ENCODE data around the gene SLC12A1. TPM values are rescaled to one million over a fixed set of nuclear protein-coding genes. Genes with fewer than 3 reads are reported as not detected.

The SLC12A1 gene
- total RNA-seq, 2 donors from 2014 or later = not detected

DNA sequence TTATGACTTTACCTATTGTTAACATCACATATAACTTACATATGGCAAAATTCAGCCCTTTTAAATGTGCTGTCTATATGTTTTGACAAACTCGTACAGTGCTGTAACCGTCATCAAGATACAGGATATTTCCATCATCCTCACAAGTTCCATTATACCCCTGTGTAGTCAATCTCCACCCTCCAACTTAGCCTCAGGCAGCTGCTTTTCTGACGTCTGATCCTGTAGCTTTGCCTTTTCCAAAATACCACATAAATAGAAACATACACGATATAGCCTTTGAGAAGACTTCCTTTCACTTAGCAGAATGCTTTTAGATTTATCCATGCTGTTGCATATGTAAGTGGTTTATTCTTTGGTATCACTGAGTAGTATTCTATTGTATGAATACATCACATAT is 47.1 kb downstream of the SLC12A1 start:
- H3K36me3 Mint-ChIP-seq (ENCODE audit: low read depth) = no peaks in the 10 kb centered on the region
- no peak for ATAC-seq
- DNase-seq = no peak
- H3K9me3 ChIP-seq (ENCODE audit: control insufficient read depth, low read length, poor library complexity, severe bottlenecking) = no peaks in the 10 kb centered on the region
- H3K27me3 Mint-ChIP-seq = peaks cover 75% of the 10 kb centered on the region
- no peaks in the 10 kb centered on the region for H3K4me1 Mint-ChIP-seq
- H3K4me3 Mint-ChIP-seq = no peak overlapping the region
- no peak overlapping the region for H3K27ac Mint-ChIP-seq

DNA sequence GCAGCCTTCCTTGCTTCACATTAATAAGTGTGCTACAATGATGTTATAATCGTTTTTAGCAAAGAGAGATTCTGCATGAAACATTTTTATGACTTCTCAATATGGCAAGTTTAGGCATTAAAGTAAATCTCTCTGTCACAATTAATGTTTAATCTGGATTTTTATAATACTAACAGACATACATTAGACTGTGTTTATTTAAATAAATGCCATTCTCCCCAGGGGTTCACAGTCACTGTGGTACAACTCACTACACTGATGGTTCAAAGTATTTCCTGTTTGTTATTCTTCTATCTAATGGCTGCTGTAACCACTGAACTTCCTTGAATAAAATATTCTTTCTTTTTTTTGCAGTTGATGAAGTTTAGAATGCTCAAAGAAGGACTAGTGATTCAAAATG is 59.0 kb downstream of the SLC12A1 start:
- Mint-ChIP-seq H3K27me3 (peaks cover 31% of the 10 kb centered on the region), H3K36me3 (ENCODE audit: low read depth) (no peaks in the 10 kb centered on the region), H3K4me1 (peaks cover 3% of the 10 kb centered on the region), H3K27ac (no peak overlapping the region), H3K4me3 (no peak overlapping the region)
- ATAC-seq (no peak), DNase-seq (no peak)
- H3K9me3 ChIP-seq (ENCODE audit: control insufficient read depth, low read length, poor library complexity, severe bottlenecking) = no peaks in the 10 kb centered on the region

DNA sequence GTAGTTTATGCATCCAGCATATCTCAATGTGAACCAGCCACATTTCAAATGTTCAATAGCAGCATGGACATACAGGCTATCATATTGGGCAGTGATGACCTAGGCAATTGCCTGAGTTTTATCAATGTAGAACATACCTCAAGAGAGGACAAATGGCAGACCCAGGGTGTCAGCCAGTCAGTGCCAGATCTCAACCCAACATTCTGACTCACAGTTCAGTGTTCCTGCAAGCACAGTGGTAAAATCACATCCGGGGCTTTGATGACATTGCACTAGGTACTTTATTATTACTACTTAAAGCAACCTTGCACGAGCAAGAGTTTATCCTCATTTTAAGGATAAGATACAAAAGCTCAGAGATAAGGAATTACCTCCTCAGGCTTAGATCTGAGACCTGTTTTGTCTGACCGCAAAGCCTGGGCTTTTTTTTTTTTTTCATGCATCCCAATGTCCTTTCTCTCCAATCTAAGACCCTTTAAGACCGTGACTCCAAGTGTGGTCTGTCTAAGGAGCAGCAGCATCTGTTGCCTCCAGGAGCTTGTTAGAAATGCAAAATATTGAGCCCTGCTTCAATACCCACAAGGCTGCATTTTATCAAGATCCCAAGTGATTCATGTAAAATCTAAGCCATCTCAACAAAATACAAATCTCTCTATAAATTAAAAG is 60.1 kb downstream of the SLC12A1 start:
- H3K27ac Mint-ChIP-seq = no peak overlapping the region
- no peaks in the 10 kb centered on the region for H3K9me3 ChIP-seq (ENCODE audit: control insufficient read depth, low read length, poor library complexity, severe bottlenecking)
- DNase-seq = no peak
- no peak overlapping the region for H3K4me3 Mint-ChIP-seq
- peaks cover 31% of the 10 kb centered on the region for H3K27me3 Mint-ChIP-seq
- no peak for ATAC-seq
- no peaks in the 10 kb centered on the region for H3K36me3 Mint-ChIP-seq (ENCODE audit: low read depth)
- H3K4me1 Mint-ChIP-seq = peaks cover 3% of the 10 kb centered on the region

DNA sequence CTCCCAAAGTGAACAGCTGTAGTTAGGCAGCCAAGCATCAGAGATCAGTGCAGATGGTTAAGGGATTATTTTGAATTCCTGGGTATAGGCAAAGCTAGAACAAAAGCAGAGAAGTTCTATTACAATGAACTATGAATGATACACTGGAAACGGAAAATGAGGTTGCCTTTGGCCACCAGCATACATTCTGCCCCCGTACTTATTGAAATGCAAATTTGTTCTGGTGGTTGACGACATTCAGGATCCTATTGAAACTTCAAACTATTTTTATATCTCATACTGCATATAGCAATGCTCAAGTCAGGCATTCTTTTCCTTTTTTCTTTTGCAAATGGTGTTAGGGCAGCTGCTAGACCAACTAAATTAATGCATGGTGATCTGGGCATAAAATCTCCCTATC is 61.7 kb downstream of the SLC12A1 start:
- no peaks in the 10 kb centered on the region for H3K9me3 ChIP-seq (ENCODE audit: control insufficient read depth, low read length, poor library complexity, severe bottlenecking)
- ATAC-seq (no peak), DNase-seq (no peak)
- H3K36me3 Mint-ChIP-seq (ENCODE audit: low read depth) = no peaks in the 10 kb centered on the region
- H3K4me3 Mint-ChIP-seq = no peak overlapping the region
- H3K27me3 Mint-ChIP-seq = peaks cover 31% of the 10 kb centered on the region
- H3K27ac Mint-ChIP-seq = no peak overlapping the region
- peaks cover 3% of the 10 kb centered on the region for H3K4me1 Mint-ChIP-seq

DNA sequence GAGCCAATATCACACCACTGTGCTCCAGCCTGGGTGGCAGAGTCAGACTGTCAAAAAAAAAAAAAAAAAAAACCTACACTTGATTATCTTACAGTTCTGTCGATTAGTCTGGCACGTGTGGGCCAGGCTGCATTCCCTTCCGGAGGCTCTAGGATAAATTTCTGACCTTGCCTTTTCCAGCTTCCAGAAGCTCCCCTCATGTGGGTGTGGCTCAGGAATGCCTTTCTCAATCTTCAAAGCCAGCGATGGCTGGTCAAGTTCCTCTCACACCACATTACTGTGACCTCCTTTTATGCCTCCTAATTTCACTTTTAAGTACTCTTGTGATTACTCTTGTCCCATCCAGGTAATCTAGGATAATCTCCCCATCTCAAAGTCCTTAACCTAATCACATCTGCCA is 66.9 kb downstream of the SLC12A1 start:
- no peak for ATAC-seq
- H3K27me3 Mint-ChIP-seq = peaks cover 17% of the 10 kb centered on the region

DNA sequence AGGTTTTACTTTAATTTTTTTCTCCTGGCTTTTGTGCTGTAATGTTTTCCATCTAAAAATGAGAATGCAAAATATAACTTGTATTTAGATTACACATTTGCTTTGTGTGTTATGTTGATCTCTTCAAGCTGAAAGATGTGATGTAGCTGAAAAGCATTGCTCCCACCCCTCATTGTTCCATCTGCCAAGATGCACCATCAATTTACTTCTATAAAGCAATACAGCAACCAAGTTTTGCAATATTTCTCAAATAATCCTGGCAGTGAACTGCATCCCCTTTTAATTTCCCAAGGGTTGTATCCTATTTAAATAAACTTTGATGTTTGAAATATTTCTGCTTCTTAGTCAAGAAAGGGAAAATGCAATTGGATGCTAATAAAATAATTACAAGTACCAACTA is 72.6 kb downstream of the SLC12A1 start:
- ATAC-seq (no peak), DNase-seq (no peak)
- Mint-ChIP-seq H3K27ac (no peak overlapping the region), H3K4me1 (no peaks in the 10 kb centered on the region), H3K27me3 (peaks cover 21% of the 10 kb centered on the region), H3K36me3 (ENCODE audit: low read depth) (no peaks in the 10 kb centered on the region), H3K4me3 (no peak overlapping the region)
- H3K9me3 ChIP-seq (ENCODE audit: control insufficient read depth, low read length, poor library complexity, severe bottlenecking) = no peaks in the 10 kb centered on the region

More for the DNA sequence above, 66.9 kb downstream of the SLC12A1 start:
- no peaks in the 10 kb centered on the region for H3K9me3 ChIP-seq (ENCODE audit: control insufficient read depth, low read length, poor library complexity, severe bottlenecking)
- Mint-ChIP-seq H3K4me1 (no peaks in the 10 kb centered on the region), H3K4me3 (no peak overlapping the region), H3K36me3 (ENCODE audit: low read depth) (no peaks in the 10 kb centered on the region), H3K27ac (no peak overlapping the region)
- no peak for DNase-seq

DNA sequence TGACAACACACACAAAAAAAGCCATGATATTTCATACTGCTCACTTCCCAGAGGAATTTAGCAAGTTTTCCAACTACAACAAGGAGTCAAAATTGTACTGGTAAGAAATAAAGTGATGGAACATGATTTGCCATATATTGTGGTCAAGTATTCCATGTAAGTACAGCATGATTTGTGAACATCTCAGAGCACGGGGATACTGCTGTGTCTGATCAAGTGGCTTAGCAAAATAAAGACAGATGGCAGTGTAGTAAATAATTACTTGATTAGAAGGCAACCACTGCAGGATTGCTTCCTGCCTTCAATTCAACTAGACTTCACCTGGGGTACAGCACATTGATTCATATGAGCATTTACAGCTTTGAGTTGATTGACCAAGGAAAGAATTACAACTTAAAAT is 73.5 kb downstream of the SLC12A1 start:
- no peaks in the 10 kb centered on the region for H3K36me3 Mint-ChIP-seq (ENCODE audit: low read depth)
- ATAC-seq = no peak
- H3K27me3 Mint-ChIP-seq = peaks cover 24% of the 10 kb centered on the region
- no peaks in the 10 kb centered on the region for H3K4me1 Mint-ChIP-seq
- no peak for DNase-seq
- no peaks in the 10 kb centered on the region for H3K9me3 ChIP-seq (ENCODE audit: control insufficient read depth, low read length, poor library complexity, severe bottlenecking)
- H3K27ac Mint-ChIP-seq = no peak overlapping the region
- H3K4me3 Mint-ChIP-seq = no peak overlapping the region

DNA sequence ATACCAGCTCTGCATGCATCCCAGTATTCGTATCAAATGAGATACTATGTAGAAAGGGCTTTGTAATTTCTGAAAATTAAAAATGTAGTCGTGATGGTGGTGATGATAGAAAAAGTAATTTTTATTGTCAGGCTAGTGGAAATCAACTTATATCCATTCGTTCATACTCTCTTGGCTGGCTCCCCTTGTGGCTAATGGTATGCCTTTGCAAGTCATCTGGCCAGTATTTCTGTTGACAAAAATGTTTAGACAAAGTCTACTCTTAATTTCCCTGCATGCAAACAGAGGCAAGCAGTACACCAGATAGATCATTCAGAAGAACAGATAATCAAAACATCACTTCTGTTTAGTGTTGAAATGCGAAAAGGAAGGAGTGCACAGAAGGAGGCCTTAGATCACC is 75.6 kb downstream of the SLC12A1 start:
- H3K27me3 Mint-ChIP-seq = peaks cover 31% of the 10 kb centered on the region
- H3K36me3 Mint-ChIP-seq (ENCODE audit: low read depth) = no peaks in the 10 kb centered on the region
- H3K9me3 ChIP-seq (ENCODE audit: control insufficient read depth, low read length, poor library complexity, severe bottlenecking) = no peaks in the 10 kb centered on the region
- ATAC-seq = no peak
- no peak overlapping the region for H3K27ac Mint-ChIP-seq
- no peak for DNase-seq
- no peak overlapping the region for H3K4me3 Mint-ChIP-seq
- H3K4me1 Mint-ChIP-seq = peaks cover 4% of the 10 kb centered on the region

DNA sequence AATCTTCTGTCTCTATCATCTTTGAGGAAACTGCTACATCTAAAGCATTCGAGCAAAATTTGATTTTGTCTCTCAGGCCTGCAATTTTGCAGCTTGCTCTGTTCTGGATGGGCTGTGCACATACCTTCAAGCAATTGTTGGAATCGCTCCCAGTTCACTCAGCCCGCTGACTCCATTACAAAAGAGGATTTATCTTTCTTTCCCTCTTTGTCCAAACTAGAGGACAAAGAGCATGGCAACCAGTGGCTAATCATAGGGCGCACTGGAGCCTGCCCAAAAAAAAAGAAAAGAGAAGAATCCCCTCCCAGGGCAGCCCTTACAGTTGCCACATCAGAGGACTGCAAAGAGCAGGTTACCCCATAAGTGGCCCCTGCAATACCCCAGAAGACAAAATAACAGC is 76.1 kb downstream of the SLC12A1 start:
- Mint-ChIP-seq H3K27ac (no peak overlapping the region), H3K4me3 (no peak overlapping the region), H3K36me3 (ENCODE audit: low read depth) (no peaks in the 10 kb centered on the region), H3K27me3 (peaks cover 31% of the 10 kb centered on the region), H3K4me1 (peaks cover 4% of the 10 kb centered on the region)
- ATAC-seq (no peak), DNase-seq (no peak)
- no peaks in the 10 kb centered on the region for H3K9me3 ChIP-seq (ENCODE audit: control insufficient read depth, low read length, poor library complexity, severe bottlenecking)

DNA sequence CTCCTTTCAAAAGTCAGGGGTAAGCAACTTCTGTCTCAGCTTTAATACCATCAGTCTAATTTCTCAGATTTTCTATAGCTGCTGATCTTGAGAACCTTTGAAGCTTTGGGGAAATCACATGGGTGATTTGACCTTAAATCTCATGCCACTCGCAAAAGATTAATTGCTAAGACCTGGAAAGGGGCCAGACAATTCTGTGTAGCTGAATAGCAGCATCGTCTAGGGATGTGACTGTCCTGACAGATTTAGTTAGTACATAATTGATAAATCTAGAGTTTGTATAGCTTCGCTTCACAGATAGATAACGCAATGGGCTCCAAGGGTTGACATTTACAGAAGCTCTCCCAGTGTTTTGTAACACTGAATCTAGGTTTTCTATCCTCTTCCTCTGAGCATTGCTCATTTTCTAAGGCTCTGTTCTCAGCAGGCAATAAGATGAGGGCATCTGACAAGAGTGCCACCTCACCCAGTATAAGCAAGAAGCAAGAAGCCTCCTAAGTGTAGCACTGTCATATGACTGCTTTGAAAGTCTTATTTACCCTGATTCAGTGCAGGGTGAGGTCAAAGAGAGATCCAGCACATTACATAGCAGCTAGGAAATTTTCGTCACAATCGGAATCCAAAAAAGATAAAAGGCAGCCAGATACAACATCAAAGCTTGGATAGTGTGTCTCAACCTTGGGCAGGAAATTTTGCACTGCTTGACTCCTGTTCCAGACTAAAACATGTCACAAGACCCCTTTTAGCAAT is 77.5 kb downstream of the SLC12A1 start:
- no peaks in the 10 kb centered on the region for H3K36me3 Mint-ChIP-seq (ENCODE audit: low read depth)
- peaks cover 31% of the 10 kb centered on the region for H3K27me3 Mint-ChIP-seq
- H3K4me1 Mint-ChIP-seq = peaks cover 4% of the 10 kb centered on the region
- ATAC-seq = no peak
- no peak overlapping the region for H3K4me3 Mint-ChIP-seq
- no peaks in the 10 kb centered on the region for H3K9me3 ChIP-seq (ENCODE audit: control insufficient read depth, low read length, poor library complexity, severe bottlenecking)
- H3K27ac Mint-ChIP-seq = no peak overlapping the region
- no peak for DNase-seq

DNA sequence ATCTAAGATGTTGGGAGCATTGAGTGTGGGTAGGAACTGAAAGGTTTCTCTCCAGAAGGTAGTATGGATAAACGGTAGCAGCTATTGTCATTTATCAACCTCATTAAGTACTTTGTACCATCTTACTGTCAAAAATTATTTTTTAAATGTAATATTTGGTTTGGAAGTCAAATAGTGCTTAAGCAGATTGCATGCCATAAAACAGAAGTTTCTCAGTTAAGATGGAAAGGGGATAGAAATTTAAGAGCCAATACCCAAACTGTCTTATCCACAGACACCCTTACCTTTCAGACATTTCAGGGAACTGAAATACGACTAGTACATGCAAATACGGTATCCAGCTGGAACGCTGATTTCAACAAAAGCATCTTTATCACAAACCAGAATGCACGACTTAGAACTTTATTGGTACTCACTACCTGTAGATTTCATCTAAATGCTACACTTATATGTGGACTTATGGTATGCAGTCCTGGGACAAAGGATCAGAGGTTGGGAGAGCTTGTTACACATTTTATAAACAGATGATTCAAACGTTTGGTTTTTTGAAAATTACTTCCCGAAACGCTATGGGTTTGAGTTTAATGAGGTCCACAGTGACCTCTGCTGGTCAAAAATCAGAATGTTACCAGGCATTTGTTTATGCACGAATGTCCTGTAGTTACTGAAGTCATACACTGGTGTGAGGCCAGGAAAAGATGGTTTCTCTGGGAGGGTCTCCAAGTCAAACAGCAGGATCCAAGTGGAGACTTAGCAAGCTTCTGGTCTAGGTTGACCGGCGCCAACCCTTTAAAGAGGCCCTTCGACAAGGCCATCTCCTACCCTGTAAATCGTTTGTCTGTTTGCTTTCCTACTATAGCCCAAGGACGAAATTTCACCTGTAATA is 79.5 kb downstream of the SLC12A1 start:
- H3K27ac Mint-ChIP-seq = no peak overlapping the region

DNA sequence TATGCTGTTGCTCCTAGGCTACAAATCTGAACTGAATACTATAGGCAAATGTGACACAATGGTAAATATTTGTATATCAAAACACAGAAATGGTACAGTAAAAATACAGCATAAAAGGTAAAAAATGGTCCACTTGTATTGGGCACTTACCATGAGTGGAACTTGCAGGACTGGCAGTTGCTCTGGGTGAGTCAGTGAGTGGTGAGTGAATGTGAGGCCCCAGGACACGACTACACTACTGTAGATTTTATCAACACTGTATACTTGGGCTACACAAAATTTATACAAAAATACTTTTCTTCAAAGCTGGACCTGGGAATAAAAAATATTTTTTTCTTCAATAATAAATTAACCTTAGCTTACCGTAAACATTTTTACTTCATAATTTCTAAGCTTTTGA is 83.5 kb downstream of the SLC12A1 start:
- Mint-ChIP-seq H3K4me1 (peaks cover 4% of the 10 kb centered on the region), H3K27me3 (peaks cover 7% of the 10 kb centered on the region), H3K36me3 (ENCODE audit: low read depth) (no peaks in the 10 kb centered on the region), H3K4me3 (no peak overlapping the region), H3K27ac (no peak overlapping the region)
- no peak for DNase-seq
- no peak for ATAC-seq
- H3K9me3 ChIP-seq (ENCODE audit: control insufficient read depth, low read length, poor library complexity, severe bottlenecking) = no peaks in the 10 kb centered on the region

More for the DNA sequence above, 79.5 kb downstream of the SLC12A1 start:
- ATAC-seq (peak; percentile 59), DNase-seq (peak in 1 of 3 donors; percentile 9)
- Mint-ChIP-seq H3K4me3 (peak overlapping the region; percentile 33), H3K27me3 (peaks cover 27% of the 10 kb centered on the region), H3K4me1 (peaks cover 4% of the 10 kb centered on the region), H3K36me3 (ENCODE audit: low read depth) (no peaks in the 10 kb centered on the region)
- no peaks in the 10 kb centered on the region for H3K9me3 ChIP-seq (ENCODE audit: control insufficient read depth, low read length, poor library complexity, severe bottlenecking)

DNA sequence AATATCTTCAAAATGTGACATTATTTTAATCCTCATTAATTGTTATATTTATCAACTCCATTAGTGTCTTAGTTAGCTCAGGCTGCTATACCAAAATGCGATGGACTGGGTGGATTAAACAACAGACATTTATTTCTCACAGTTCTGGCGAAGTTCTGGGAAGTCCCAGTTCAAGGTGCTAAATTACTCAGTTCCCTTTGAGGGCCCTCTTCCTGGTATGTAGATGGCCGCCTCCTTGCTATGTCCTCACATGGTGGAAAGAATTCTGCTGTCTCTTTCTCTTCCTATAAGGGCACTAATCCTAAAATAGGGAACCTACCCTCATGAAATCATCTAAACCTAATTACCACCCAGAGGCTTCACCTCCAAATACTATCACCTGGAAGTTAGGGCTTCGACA is 86.4 kb downstream of the SLC12A1 start:
- ATAC-seq = no peak
- H3K27me3 Mint-ChIP-seq = peaks cover 5% of the 10 kb centered on the region
- H3K4me1 Mint-ChIP-seq = no peaks in the 10 kb centered on the region
- H3K27ac Mint-ChIP-seq = no peak overlapping the region
- no peak overlapping the region for H3K4me3 Mint-ChIP-seq
- H3K9me3 ChIP-seq (ENCODE audit: control insufficient read depth, low read length, poor library complexity, severe bottlenecking) = no peaks in the 10 kb centered on the region
- H3K36me3 Mint-ChIP-seq (ENCODE audit: low read depth) = no peaks in the 10 kb centered on the region
- no peak for DNase-seq
